HepG2 (cell line): ENCODE results near the gene RAC3. TPM values are rescaled to one million over a fixed set of nuclear protein-coding genes. Genes with fewer than 3 reads are reported as not detected.

Experiments
- CBFB ChIP-seq: sonication (generic); formaldehyde crosslinking; IDR thresholded peaks from 2 replicates; pipeline ENCODE4 v1.4.0; 2020; ENCODE audit warnings: missing genetic modification reagents
- GABPA ChIP-seq, 2 experiments: IDR thresholded peaks; 2 replicates each; pipeline ENCODE4 v1.6.1; 2011 to 2016; ENCODE audit warnings: low read depth in 2 of 2, low read length in 1 of 2, missing biosample characterization in 1 of 2, missing genetic modification characterization in 1 of 2
- GMEB2 ChIP-seq: IDR thresholded peaks from 2 replicates; pipeline ENCODE4 v1.6.1; 2016; ENCODE audit warnings: missing biosample characterization, missing genetic modification reagents, low read depth
- HMGXB4 ChIP-seq, 2 experiments: sonication (generic) in 1 of 2; formaldehyde crosslinking in 1 of 2; IDR thresholded peaks; 2 replicates each; pipeline versions ENCODE4 v1.4.0 to v1.6.1; 2018 to 2020; ENCODE audit warnings: missing genetic modification reagents in 2 of 2, borderline replicate concordance in 1 of 2, low read depth in 1 of 2, mild to moderate bottlenecking in 1 of 2, missing biosample characterization in 1 of 2
- MLLT10 ChIP-seq: sonication (generic); formaldehyde crosslinking; IDR thresholded peaks from 2 replicates; pipeline ENCODE4 v1.4.0; 2020; ENCODE audit warnings: missing genetic modification reagents
- POLR2G ChIP-seq: fragments of 200-400 bp; formaldehyde crosslinking; IDR thresholded peaks from 2 replicates; pipeline ENCODE4 v1.6.1; 2018; ENCODE audit warnings: mild to moderate bottlenecking, low read depth, low read length, moderate library complexity
- RARG ChIP-seq: sonication (generic); formaldehyde crosslinking; IDR thresholded peaks from 2 replicates; pipeline ENCODE4 v1.4.0; 2020; ENCODE audit warnings: low read depth, mild to moderate bottlenecking, missing genetic modification reagents
- RFXAP ChIP-seq: sonication (generic); formaldehyde crosslinking; IDR thresholded peaks from 2 replicates; pipeline ENCODE4 v1.4.0; 2020; ENCODE audit warnings: missing genetic modification reagents, borderline replicate concordance
- RXRB ChIP-seq: IDR thresholded peaks from 2 replicates; pipeline ENCODE4 v1.6.1; 2016; ENCODE audit warnings: borderline replicate concordance, missing genetic modification reagents, missing compliant biosample characterization
- ZNF101 ChIP-seq: sonication (generic); formaldehyde crosslinking; IDR thresholded peaks from 2 replicates; pipeline ENCODE4 v1.4.0; 2020; ENCODE audit warnings: mild to moderate bottlenecking, low read depth, missing genetic modification reagents, borderline replicate concordance
- ZNF318 ChIP-seq: sonication (generic); formaldehyde crosslinking; IDR thresholded peaks from 2 replicates; pipeline ENCODE4 v1.4.0; 2020; ENCODE audit warnings: mild to moderate bottlenecking, missing genetic modification reagents
- ZNF432 ChIP-seq: sonication (generic); formaldehyde crosslinking; IDR thresholded peaks from 2 replicates; pipeline ENCODE4 v1.5.0; 2020; ENCODE audit warnings: missing genetic modification reagents, mild to moderate bottlenecking, borderline replicate concordance
- ZNF710 ChIP-seq: sonication (generic); formaldehyde crosslinking; IDR thresholded peaks from 2 replicates; pipeline ENCODE4 v1.5.0; 2020; ENCODE audit warnings: mild to moderate bottlenecking, missing genetic modification reagents, borderline replicate concordance
- polyA plus RNA-seq, 8 experiments: library from polyadenylated mRNA; depleted of rRNA in 3 of 8; stranded (reverse) in 7 of 8; unstranded in 1 of 8; fragments of >200 nt; fragmentation: Illumina TruSeq in 4 of 8; extraction: Trizol in 4 of 8; gene quantifications; 2 replicates each; pipeline versions ENCODE4 v1.2.1 to v1.2.3, GENCODE V29; 2011 to 2016; ENCODE audit warnings: low read depth in 4 of 8, missing spikeins in 1 of 8, mixed read lengths in 1 of 8; ENCODE audit not compliant: insufficient read depth in 1 of 8
- total RNA-seq, 5 experiments: library from RNA; depleted of rRNA; stranded (reverse); fragments of >200 nt; fragmentation: Illumina TruSeq; extraction: Trizol; gene quantifications; 2 replicates each; pipeline ENCODE4 v1.2.3, GENCODE V29; 2016; ENCODE audit warnings: low read depth in 1 of 5

Gene RAC3
- total and polyA plus RNA-seq, 2 of the 13 experiments (the other 11 are each of a cell fraction or from before 2014, with no cell fraction given), result 10.5 to 21.3 TPM

- TF ChIP-seq ZNF318 (CRISPR knock-in tag) (no peak), RARG (CRISPR knock-in tag) (no peak), RFXAP (CRISPR knock-in tag) (peak; percentile 69), HMGXB4 (CRISPR knock-in tag; IDR thresholded peaks at IDR 0.05; ENCODE audit: borderline replicate concordance in 1 of 2, low read depth in 1 of 2) (no peak; a peak in 2 of 4 replicates), CBFB (CRISPR knock-in tag) (peak; percentile 24; the same call in 1 of the 2 replicates), GMEB2 (CRISPR knock-in tag) (no peak), MLLT10 (CRISPR knock-in tag) (no peak), POLR2G (peak; percentile 60), RXRB (CRISPR knock-in tag) (peak; percentile 65), GABPA (IDR thresholded peaks at IDR 0.05; ENCODE audit: low read depth, low read length) (no peak), GABPA (CRISPR knock-in tag; IDR thresholded peaks at IDR 0.05; ENCODE audit: low read depth) (no peak), ZNF710 (no peak), ZNF432 (CRISPR knock-in tag) (no peak), ZNF101 (CRISPR knock-in tag) (no peak)
Measured at GRCh38 chr17:81994593-81995462, 36.6 kb upstream of the RAC3 start (continued).
